IPS-18c (cell line): Measurements from ENCODE around the gene TMEM232.
A peak's percentile ranks its signal among the peaks of the same experiment; 100 is the strongest.
"Not testable (repeated sequence)": the region's sequence is repeated elsewhere in the genome, so short reads cannot be mapped to it uniquely, and the experiment has no call there.

ENCODE experiments used
- H3K4me3 ChIP-seq: 2 replicates; pipeline ENCODE4 v1.7.0; 2013; ENCODE audit warnings: low read depth, mild to moderate bottlenecking, low read length, moderate library complexity; ENCODE audit not compliant: insufficient read depth
- H3K9me3 ChIP-seq: one replicate; pipeline ENCODE4 v1.6.1; 2013; ENCODE audit warnings: mild to moderate bottlenecking, low read length, moderate library complexity; ENCODE audit not compliant: control insufficient read depth, insufficient read depth

Gene TMEM232

DNA sequence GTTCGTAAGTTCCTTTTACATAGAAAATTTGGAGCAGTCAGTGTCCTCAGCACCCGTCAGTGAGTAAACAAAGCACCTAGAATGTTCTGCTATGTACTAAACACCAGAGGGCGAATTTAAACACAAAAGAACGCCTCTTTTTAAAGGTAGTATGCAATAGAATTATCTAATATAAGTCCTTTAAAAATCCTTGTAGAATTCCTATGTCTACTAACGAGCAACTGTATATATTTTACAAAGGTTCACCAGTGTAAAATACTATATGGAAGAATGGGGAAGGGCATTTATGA is 499 bp upstream of the TMEM232 start:
- H3K9me3 ChIP-seq: no peaks in the 10 kb centered on the region
- H3K4me3 ChIP-seq: peak overlapping the region; percentile 56

DNA sequence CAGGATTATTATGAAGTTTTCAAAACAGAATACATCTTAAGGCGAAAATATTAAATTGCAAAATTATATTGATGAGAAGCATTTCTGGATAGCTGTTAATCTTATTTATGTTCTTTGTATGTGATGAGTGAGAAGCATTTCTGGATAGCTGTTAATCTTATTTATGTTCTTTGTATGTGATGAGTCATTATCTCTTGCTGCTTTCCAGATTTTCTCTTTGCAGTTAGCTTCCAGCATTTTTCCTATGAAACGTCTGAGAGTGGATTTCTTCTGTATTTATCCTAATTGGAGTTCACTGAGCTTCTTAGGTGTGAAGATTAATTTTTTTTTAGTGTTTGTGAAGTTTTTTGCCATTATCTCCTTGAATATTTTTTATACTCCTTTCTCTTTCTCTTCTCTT is 8.2 kb downstream of the TMEM232 start:
- Histone ChIP-seq H3K4me3 (no peak overlapping the region), H3K9me3 (no peaks in the 10 kb centered on the region)

GRCh38 chr5:110716247-110717245 is 9.9 kb downstream of the TMEM232 start:
- no peaks in the 10 kb centered on the region for H3K9me3 ChIP-seq
- H3K4me3 ChIP-seq: no peak overlapping the region

- no peak overlapping the region for H3K4me3 ChIP-seq
- H3K9me3 ChIP-seq: no peaks in the 10 kb centered on the region
Measured at GRCh38 chr5:110707260-110707844, 19.1 kb downstream of the TMEM232 start.

- Histone ChIP-seq H3K9me3 (no peaks in the 10 kb centered on the region), H3K4me3 (no peak overlapping the region)
Measured at GRCh38 chr5:110705349-110705748, 21.1 kb downstream of the TMEM232 start.

GRCh38 chr5:110703481-110703880 is 23.0 kb downstream of the TMEM232 start:
- Histone ChIP-seq H3K4me3 (no peak overlapping the region), H3K9me3 (no peaks in the 10 kb centered on the region)

GRCh38 chr5:110702704-110703103 is 23.8 kb downstream of the TMEM232 start:
- no peaks in the 10 kb centered on the region for H3K9me3 ChIP-seq
- H3K4me3 ChIP-seq: no peak overlapping the region

DNA sequence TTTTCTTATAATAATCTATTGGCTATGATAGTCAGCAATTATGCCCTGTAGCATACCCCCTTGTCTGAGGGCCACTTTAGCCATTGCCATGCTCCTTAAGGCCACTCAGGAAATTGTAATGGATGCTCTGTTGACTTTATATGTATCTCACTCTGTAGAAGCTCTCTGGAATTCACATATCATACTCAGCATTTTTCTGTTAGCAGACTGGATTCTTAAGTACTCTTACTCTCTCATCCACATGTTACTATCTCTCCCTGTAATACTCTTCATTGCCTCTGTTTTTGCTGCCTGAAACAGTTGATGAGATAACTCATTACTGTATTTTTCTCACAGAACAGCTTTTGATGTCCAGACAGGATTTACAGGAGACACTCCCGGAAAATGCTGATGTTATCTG is 24.2 kb downstream of the TMEM232 start:
- no peaks in the 10 kb centered on the region for H3K9me3 ChIP-seq
- no peak overlapping the region for H3K4me3 ChIP-seq

DNA sequence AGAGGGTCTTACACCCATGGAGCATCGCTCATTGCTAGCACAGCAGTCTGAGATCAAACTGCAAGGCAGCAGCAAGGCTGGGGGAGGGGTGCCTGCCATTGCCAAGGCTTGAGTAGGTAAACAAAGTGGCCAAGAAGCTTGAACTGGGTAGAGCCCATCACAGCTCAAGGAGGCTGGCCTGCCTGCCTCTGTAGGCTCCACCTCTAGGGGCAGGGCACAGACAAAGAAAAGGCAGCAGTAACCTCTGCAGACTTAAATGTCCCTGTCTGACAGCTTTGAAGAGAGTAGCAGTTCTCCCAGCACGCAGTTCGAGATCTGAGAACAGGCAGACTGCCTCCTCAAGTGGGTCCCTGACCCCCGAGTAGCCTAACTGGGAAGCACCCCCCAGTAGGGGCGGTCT is 33.8 kb downstream of the TMEM232 start:
- not testable (repeated sequence) for H3K9me3 ChIP-seq, H3K4me3 ChIP-seq

- not testable (repeated sequence) for H3K4me3 ChIP-seq, H3K9me3 ChIP-seq
Measured at GRCh38 chr5:110690587-110690986, 35.9 kb downstream of the TMEM232 start.

DNA sequence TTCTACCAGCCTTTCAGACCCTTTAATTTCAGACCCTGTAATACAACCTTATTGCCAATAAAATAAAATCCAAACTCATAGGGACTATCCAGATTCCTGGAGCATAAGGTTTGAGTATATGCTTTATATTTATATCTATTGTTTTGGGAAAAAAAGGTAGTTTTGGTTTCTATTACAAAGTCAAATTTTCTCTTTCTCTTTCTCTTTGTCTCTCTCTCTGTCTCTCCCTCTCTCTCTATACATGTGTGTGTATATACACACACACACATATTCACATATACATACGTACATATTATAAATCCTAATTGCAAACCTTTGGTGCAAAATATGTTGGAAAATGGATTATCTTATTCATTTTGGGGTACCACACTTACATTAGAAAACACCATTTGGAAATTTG is 39.0 kb downstream of the TMEM232 start:
- no peak overlapping the region for H3K4me3 ChIP-seq
- H3K9me3 ChIP-seq: no peaks in the 10 kb centered on the region

DNA sequence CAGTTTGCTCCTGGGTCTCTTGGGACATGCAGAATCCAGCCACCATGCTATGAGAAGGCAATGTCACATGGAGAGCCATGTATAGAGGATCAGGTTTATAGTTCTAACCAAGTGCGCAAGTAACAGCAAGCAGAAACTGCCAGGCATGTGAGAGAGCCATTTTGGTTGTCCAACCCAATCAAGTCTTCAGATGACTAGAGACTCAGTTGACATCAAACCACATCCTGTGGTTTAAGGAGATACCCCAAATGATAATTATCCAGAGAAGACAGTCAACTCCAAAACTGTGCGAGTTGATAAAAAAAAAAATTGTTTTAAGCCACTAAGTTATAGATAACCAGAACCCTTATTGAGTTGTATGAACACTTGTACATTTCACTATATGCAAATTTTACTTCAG is 40.2 kb downstream of the TMEM232 start:
- Histone ChIP-seq H3K4me3 (no peak overlapping the region), H3K9me3 (no peaks in the 10 kb centered on the region)

- H3K4me3 ChIP-seq: no peak overlapping the region
- H3K9me3 ChIP-seq: no peaks in the 10 kb centered on the region
Measured at GRCh38 chr5:110681953-110682352, 44.5 kb downstream of the TMEM232 start.

DNA sequence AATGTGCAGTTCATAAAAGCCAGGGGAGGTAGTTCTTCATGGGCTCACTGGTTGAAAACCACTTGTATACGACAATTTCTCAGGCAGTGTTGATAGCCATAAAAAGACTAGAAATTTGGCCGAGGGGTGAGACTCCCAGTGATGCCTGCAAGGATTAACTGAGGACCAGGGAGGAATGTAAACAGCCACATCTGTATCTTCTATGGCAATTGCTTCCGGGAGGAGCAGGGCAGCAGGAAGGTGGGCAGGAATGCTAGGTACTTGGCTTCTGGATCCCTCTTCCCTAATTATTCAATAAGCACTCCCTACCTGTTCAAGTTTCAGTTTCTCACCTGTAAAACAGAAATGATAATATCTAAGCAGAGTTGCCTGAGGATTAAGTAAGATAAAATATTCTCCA is 45.4 kb downstream of the TMEM232 start:
- Histone ChIP-seq H3K9me3 (no peaks in the 10 kb centered on the region), H3K4me3 (no peak overlapping the region)

GRCh38 chr5:110676554-110676953 is 49.9 kb downstream of the TMEM232 start:
- H3K4me3 ChIP-seq, H3K9me3 ChIP-seq: not testable (repeated sequence)

- Histone ChIP-seq H3K4me3 (no peak overlapping the region), H3K9me3 (no peaks in the 10 kb centered on the region)
Measured at GRCh38 chr5:110665184-110665726, 61.2 kb downstream of the TMEM232 start.

DNA sequence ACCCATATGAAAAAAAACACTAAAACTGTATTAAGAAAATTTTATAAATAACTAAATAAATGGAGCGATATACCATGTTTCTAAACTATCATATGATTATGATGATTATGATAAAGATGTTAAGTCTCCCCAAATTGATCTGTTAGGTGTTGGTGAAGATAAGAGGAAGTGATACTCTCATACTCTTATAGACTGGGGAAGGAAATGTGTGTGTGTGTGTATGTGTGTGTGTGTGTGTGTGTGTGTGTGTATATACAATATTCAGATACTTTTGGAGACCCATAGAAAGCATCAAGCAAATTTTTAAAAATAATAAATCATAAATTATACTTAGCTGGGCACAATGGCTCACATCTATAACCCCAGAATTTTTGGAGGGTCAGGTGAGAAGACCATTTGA is 62.9 kb downstream of the TMEM232 start:
- H3K4me3 ChIP-seq: no peak overlapping the region

DNA sequence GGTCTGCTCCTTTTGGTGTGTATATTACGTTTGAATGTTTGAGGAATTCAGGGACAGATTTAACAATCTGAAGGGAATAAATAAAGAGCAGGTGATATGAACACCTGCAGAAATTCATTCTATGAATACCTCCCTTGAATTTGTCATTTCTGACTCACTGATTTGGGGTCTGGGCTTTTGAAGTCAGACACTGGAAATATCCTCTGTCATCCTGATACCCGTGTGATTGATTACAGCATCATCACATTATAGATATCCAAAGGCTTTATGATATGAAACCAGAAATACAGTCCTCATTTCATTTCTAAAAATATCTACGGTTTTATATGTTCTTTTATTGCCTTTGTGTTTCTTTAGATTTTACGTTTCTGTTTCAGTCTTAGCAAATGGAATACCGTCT is 68.5 kb downstream of the TMEM232 start:
- Histone ChIP-seq H3K4me3 (no peak overlapping the region), H3K9me3 (no peaks in the 10 kb centered on the region)

More for the DNA sequence above, 62.9 kb downstream of the TMEM232 start:
- no peaks in the 10 kb centered on the region for H3K9me3 ChIP-seq
